PC-3 (cell line): ENCODE data around the gene CIROP. TPM values are rescaled to one million over a fixed set of nuclear protein-coding genes. Genes with fewer than 3 reads are reported as not detected.

Experiments used
- ATAC-seq: fragments of 200-7000 bp; cut with Tn5 transposase; 2 replicates; pipeline ENCODE4 v1.9.1; 2020; ENCODE audit warnings: mild to moderate bottlenecking, moderate library complexity
- BruUV-seq: library from RNA; stranded (reverse); fragments of 400-500 nt; replicated peaks from 2 replicates; lab custom pipeline; 2021; lab: Mats Ljungman, UMichigan
- CTCF ChIA-PET: fragments of 300-600 bp; sonication (Branson Sonifier 250); formaldehyde crosslinking; loops from one replicate; lab custom pipeline; 2022; ENCODE audit warnings: antibody characterized with exemption; lab: Charles Lee
- POLR2A ChIA-PET: fragments of 300-600 bp; sonication (Branson Sonifier 250); formaldehyde crosslinking; loops from one replicate; lab custom pipeline; 2022; ENCODE audit warnings: antibody characterized with exemption; ENCODE audit not compliant: unreplicated experiment; lab: Charles Lee
- DNase-seq: peaks from one replicate; pipeline ENCODE4 v3.0.0-alpha.2; 2015
- H2AFZ ChIP-seq: fragments of 300-600 bp; sonication (generic); 2 replicates; pipeline ENCODE4 v1.6.0; 2016; ENCODE audit warnings: antibody characterized with exemption, low read length
- H3F3A ChIP-seq: fragments of 300-600 bp; sonication (generic); one replicate; pipeline ENCODE4 v1.6.0; 2017; ENCODE audit warnings: antibody characterized with exemption, low read length, control low read depth, mild to moderate bottlenecking; ENCODE audit not compliant: unreplicated experiment
- H3K27ac ChIP-seq: fragments of 300-600 bp; sonication (generic); 2 replicates; pipeline ENCODE4 v1.5.1; 2016; ENCODE audit warnings: mild to moderate bottlenecking, low read length
- H3K27me3 ChIP-seq: fragments of 300-600 bp; sonication (generic); 2 replicates; pipeline ENCODE4 v1.6.1; 2016; ENCODE audit warnings: low read length, mixed read lengths
- H3K36me3 ChIP-seq: fragments of 300-600 bp; sonication (generic); 2 replicates; pipeline ENCODE4 v1.6.1; 2016; ENCODE audit warnings: low read depth, mixed run types, low read length, mixed read lengths
- H3K4me1 ChIP-seq: fragments of 300-600 bp; sonication (generic); 2 replicates; pipeline ENCODE4 v1.5.1; 2016; ENCODE audit warnings: low read length; ENCODE audit not compliant: insufficient read depth
- H3K4me2 ChIP-seq: fragments of 300-600 bp; sonication (generic); 2 replicates; pipeline ENCODE4 v1.6.0; 2016; ENCODE audit warnings: low read length
- H3K4me3 ChIP-seq: fragments of 300-600 bp; sonication (generic); 2 replicates; pipeline ENCODE4 v1.5.1; 2016; ENCODE audit warnings: mild to moderate bottlenecking, low read length, mixed read lengths
- H3K79me2 ChIP-seq: fragments of 300-600 bp; sonication (generic); 2 replicates; pipeline ENCODE4 v1.6.1; 2017; ENCODE audit warnings: low read length, mixed read lengths
- H3K9ac ChIP-seq: fragments of 300-600 bp; sonication (generic); 2 replicates; pipeline ENCODE4 v1.6.0; 2016; ENCODE audit warnings: mild to moderate bottlenecking, low read length
- H3K9me2 ChIP-seq: fragments of 300-600 bp; sonication (generic); replicated peaks from 2 replicates; pipeline ENCODE4 v1.6.1; 2016; ENCODE audit warnings: mixed run types, low read length, mixed read lengths
- H3K9me3 ChIP-seq: fragments of 300-600 bp; sonication (generic); 2 replicates; pipeline ENCODE4 v1.6.1; 2016; ENCODE audit warnings: low read length, mixed read lengths
- H4K20me1 ChIP-seq: fragments of 300-600 bp; sonication (generic); 2 replicates; pipeline ENCODE4 v1.6.1; 2016; ENCODE audit warnings: low read length, mixed read lengths
- CTCF ChIP-seq: fragments of 300-600 bp; sonication (generic); conservative IDR thresholded peaks from 2 replicates; pipeline ENCODE4 v1.5.1; 2017; ENCODE audit warnings: antibody characterized with exemption, low read depth, mild to moderate bottlenecking, low read length
- EZH2 ChIP-seq: fragments of 300-600 bp; sonication (generic); IDR thresholded peaks from one replicate; pipeline ENCODE4 v1.6.1; 2017; ENCODE audit warnings: antibody characterized with exemption, mild to moderate bottlenecking, low read length; ENCODE audit not compliant: unreplicated experiment
- EZH2phosphoT487 ChIP-seq: fragments of 300-600 bp; sonication (generic); IDR thresholded peaks from 2 replicates; pipeline ENCODE4 v1.6.1; 2018; ENCODE audit warnings: mild to moderate bottlenecking, antibody characterized with exemption, low read length, borderline replicate concordance
- intact Hi-C: fragments of 100-400 bp; cut with micrococcal nuclease; formaldehyde crosslinking; loops from 2 replicates; pipeline ENCODE4 v1.9.0; 2023
- total RNA-seq: library from RNA; depleted of rRNA; stranded (reverse); fragments of >200 nt; gene quantifications from 2 replicates; pipeline ENCODE4 v1.2.3, GENCODE V29; 2014

CIROP gene
- total RNA-seq, 1 experiment from 2014 or later: not detected

- H3K4me1 ChIP-seq: no peaks in the 10 kb centered on the region
- H4K20me1 ChIP-seq: no peaks in the 10 kb centered on the region
- intact Hi-C loops: no loop called here
- H3K79me2 ChIP-seq: peaks cover 12% of the 10 kb centered on the region; the same call in 1 of the 2 replicates
- DNase-seq (no peak), ATAC-seq (no peak)
- BruUV-seq: no TSS peak
- no peaks in the 10 kb centered on the region for H3K9me2 ChIP-seq
- H3F3A ChIP-seq: no peaks in the 10 kb centered on the region
- no peak overlapping the region for H3K9ac ChIP-seq
- TF ChIP-seq EZH2phosphoT487 (no peak), EZH2 (no peak), CTCF (no peak)
- CTCF ChIA-PET: no interaction called here
- H2AFZ ChIP-seq: no peak overlapping the region
- no peaks in the 10 kb centered on the region for H3K27me3 ChIP-seq
- H3K36me3 ChIP-seq: peaks cover 77% of the 10 kb centered on the region
- H3K27ac ChIP-seq: no peak overlapping the region
- POLR2A ChIA-PET: interaction anchor here (0.6 kb wide), 1 partner anchor 113 kb away, joined by 4 read pairs; no protein-coding TSS in a partner anchor
- no peak overlapping the region for H3K4me2 ChIP-seq
- H3K4me3 ChIP-seq: no peak overlapping the region
- H3K9me3 ChIP-seq: no peaks in the 10 kb centered on the region
Observed at GRCh38 chr14:23085458-23085857, 19.3 kb downstream of the CIROP start.

GRCh38 chr14:23080474-23080873, 24.3 kb downstream of the CIROP start:
- no peak overlapping the region for H3K27ac ChIP-seq
- H3K9ac ChIP-seq: no peak overlapping the region

More at GRCh38 chr14:23080474-23080873, 24.3 kb downstream of the CIROP start:
- Histone ChIP-seq H2AFZ (no peak overlapping the region), H3K4me3 (no peak overlapping the region), H3K4me2 (no peak overlapping the region), H3K27me3 (no peaks in the 10 kb centered on the region), H4K20me1 (no peaks in the 10 kb centered on the region), H3K9me3 (no peaks in the 10 kb centered on the region), H3K9me2 (no peaks in the 10 kb centered on the region), H3K4me1 (peaks cover 26% of the 10 kb centered on the region), H3K79me2 (0 out of 2 replicates have a peak, but pooled peaks cover 10% of the 10 kb centered on the region), H3K36me3 (peaks cover 73% of the 10 kb centered on the region), H3F3A (peaks cover 7% of the 10 kb centered on the region)
- POLR2A ChIA-PET: interaction anchor here (0.6 kb wide), 1 partner anchor 15 kb away, joined by 6 read pairs; the partner anchor contains the start of genes ACIN1 and C14orf119
- intact Hi-C loops: no loop called here
- CTCF ChIA-PET: no interaction called here
- DNase-seq (no peak), ATAC-seq (no peak)
- TF ChIP-seq EZH2 (no peak), CTCF (no peak), EZH2phosphoT487 (no peak)
- BruUV-seq: no TSS peak
